GM12878 (cell line): Measurements from ENCODE around the gene ITSN2. TPM values are rescaled to one million over a fixed set of nuclear protein-coding genes. Genes with fewer than 3 reads are reported as not detected.

Source experiments
- ATAC-seq: fragments of 200-7000 bp; cut with Tn5 transposase; 3 replicates; pipeline ENCODE4 v1.9.1; 2020; ENCODE audit warnings: mild to moderate bottlenecking, moderate library complexity
- BruUV-seq: library from RNA; stranded (reverse); fragments of 400-500 nt; replicated peaks from 2 replicates; lab custom pipeline; 2021; lab: Mats Ljungman, UMichigan
- CTCF ChIA-PET: fragments of 300-600 bp; sonication (Branson Sonifier 250); formaldehyde crosslinking; extraction: SDS; loops from one replicate; lab custom pipeline; 2021; ENCODE audit warnings: inconsistent platforms; lab: Yijun Ruan, JAX
- POLR2A ChIA-PET: fragments of 350-600 bp; formaldehyde crosslinking; extraction: SDS; loops from one replicate; lab custom pipeline; 2021; ENCODE audit warnings: inconsistent platforms; lab: Charles Lee
- RAD21 ChIA-PET: fragments of 300-600 bp; sonication (Branson Sonifier 250); formaldehyde crosslinking; loops from one replicate; lab custom pipeline; 2023; ENCODE audit warnings: antibody characterized with exemption; ENCODE audit not compliant: unreplicated experiment; lab: Charles Lee
- SMC1A ChIA-PET: fragments of 300-600 bp; sonication (Branson Sonifier 250); formaldehyde crosslinking; loops from one replicate; lab custom pipeline; 2023; ENCODE audit not compliant: unreplicated experiment, uncharacterized antibody; lab: Charles Lee
- DNase-seq: peaks from one replicate; pipeline ENCODE4 v3.0.0-alpha.2; 2011; ENCODE audit warnings: low read depth, low spot score
- FAIRE-seq: peaks from 3 replicates; lab custom pipeline; 2011; peaks lifted over from hg19 to GRCh38; lab: Jason Lieb, UNC
- H2AFZ ChIP-seq: 2 replicates; pipeline ENCODE4 v1.6.0; 2011; ENCODE audit warnings: low read depth, low read length, control low read depth; ENCODE audit not compliant: control insufficient read depth
- H3K27ac ChIP-seq: 2 replicates; pipeline ENCODE4 v1.5.1; 2011; ENCODE audit warnings: control low read depth; ENCODE audit not compliant: control insufficient read depth, insufficient read depth
- H3K27me3 ChIP-seq, 2 experiments: replicated peaks in 1 of 2; 2 replicates each; pipeline versions ENCODE4 v1.6.0 to v1.6.1; 2011; ENCODE audit warnings: low read length in 1 of 2; ENCODE audit not compliant: control insufficient read depth in 2 of 2, insufficient read depth in 2 of 2
- H3K36me3 ChIP-seq, 2 experiments: 2 replicates each; pipeline ENCODE4 v1.5.1; 2011; ENCODE audit warnings: low read length in 1 of 2; ENCODE audit not compliant: control insufficient read depth in 2 of 2, insufficient read depth in 2 of 2
- H3K4me1 ChIP-seq: 2 replicates; pipeline ENCODE4 v1.6.1; 2011; ENCODE audit warnings: mild to moderate bottlenecking, low read length, moderate library complexity, mixed read lengths; ENCODE audit not compliant: control insufficient read depth, insufficient read depth
- H3K4me2 ChIP-seq: 2 replicates; pipeline ENCODE4 v1.6.0; 2011; ENCODE audit warnings: control low read depth; ENCODE audit not compliant: control insufficient read depth, insufficient read depth
- H3K4me3 ChIP-seq: fragments of 200-600 bp; sonication (generic); 2 replicates; pipeline ENCODE4 v1.5.1; 2016
- H3K79me2 ChIP-seq: 2 replicates; pipeline ENCODE4 v1.6.0; 2011; ENCODE audit warnings: low read length; ENCODE audit not compliant: control insufficient read depth, insufficient read depth
- H3K9ac ChIP-seq: 2 replicates; pipeline ENCODE4 v1.8.0; 2011; ENCODE audit warnings: low read length, control low read depth, mixed read lengths; ENCODE audit not compliant: control insufficient read depth, insufficient read depth
- H3K9me3 ChIP-seq: replicated peaks from 3 replicates; pipeline ENCODE4 v1.5.1; 2011; ENCODE audit warnings: mild to moderate bottlenecking, low read length; ENCODE audit not compliant: control insufficient read depth, insufficient read depth
- H4K20me1 ChIP-seq: 2 replicates; pipeline ENCODE4 v1.6.0; 2011; ENCODE audit not compliant: control insufficient read depth, insufficient read depth
- CBFB ChIP-seq: IDR thresholded peaks from 2 replicates; pipeline ENCODE4 v1.6.1; 2016; ENCODE audit warnings: antibody characterized with exemption, low read depth
- CREM ChIP-seq: IDR thresholded peaks from 2 replicates; pipeline ENCODE4 v1.6.1; 2014; ENCODE audit warnings: antibody characterized with exemption, low read depth
- EED ChIP-seq: sonication (generic); IDR thresholded peaks from 2 replicates; pipeline ENCODE4 v1.6.1; 2016; ENCODE audit warnings: antibody characterized with exemption, low read depth
- MXI1 ChIP-seq: fragments of 150-350 bp; IDR thresholded peaks from 2 replicates; pipeline ENCODE4 v1.6.1; 2011; ENCODE audit warnings: low read depth, mild to moderate bottlenecking, inconsistent platforms, low read length, improper control_type of control experiment
- MYB ChIP-seq: fragments of 150-350 bp; IDR thresholded peaks from 2 replicates; pipeline ENCODE4 v1.6.1; 2014; ENCODE audit warnings: mild to moderate bottlenecking, low read depth, low read length, borderline replicate concordance
- PAX5 ChIP-seq: IDR thresholded peaks from 2 replicates; pipeline ENCODE4 v1.6.1; 2011; ENCODE audit warnings: low read depth, low read length, borderline replicate concordance
- SMAD1 ChIP-seq: fragments of 450-650 bp; IDR thresholded peaks from 2 replicates; pipeline ENCODE4 v1.6.1; 2018; ENCODE audit warnings: mild to moderate bottlenecking, low read depth; ENCODE audit not compliant: partially characterized antibody
- STAT1 ChIP-seq: fragments of 450-650 bp; conservative IDR thresholded peaks from 2 replicates; pipeline ENCODE4 v1.6.1; 2014; ENCODE audit warnings: antibody characterized with exemption, mild to moderate bottlenecking
- ZBED1 ChIP-seq: IDR thresholded peaks from 2 replicates; pipeline ENCODE4 v1.6.1; 2016; ENCODE audit warnings: borderline replicate concordance
- ZNF207 ChIP-seq: fragments of 450-650 bp; IDR thresholded peaks from 2 replicates; pipeline ENCODE4 v1.6.1; 2014; ENCODE audit warnings: antibody characterized with exemption, mild to moderate bottlenecking, borderline replicate concordance
- ZNF24 ChIP-seq: fragments of 450-650 bp; IDR thresholded peaks from 2 replicates; pipeline ENCODE4 v1.6.1; 2017; ENCODE audit warnings: antibody characterized with exemption, mild to moderate bottlenecking
- WGBS: methylation state at CpG from one replicate; pipeline ENCODE4 v1.1.6; 2016; ENCODE audit warnings: low lambda C conversion rate; ENCODE audit not compliant: insufficient replicate concordance, insufficient coverage; ENCODE audit errors: missing lambda C conversion rate; 5-methylcytosine and 5-hydroxymethylcytosine counted together
- in situ Hi-C: fragments of 300-500 bp; cut with MboI; formaldehyde crosslinking; loops from 9 replicates; pipeline ENCODE4 v1.14.3; 2018; ENCODE audit warnings: mixed read lengths
- intact Hi-C: fragments of 100-400 bp; cut with micrococcal nuclease; formaldehyde crosslinking; loops from one replicate; pipeline ENCODE4 v1.14.2; 2022; ENCODE audit not compliant: unreplicated experiment
- polyA plus RNA-seq, 11 experiments: library from polyadenylated mRNA; depleted of rRNA in 4 of 11; unstranded in 6 of 11; stranded (reverse) in 5 of 11; fragments of >200 nt; fragmentation: Nextera tagmentation in 4 of 11; fragmentation: Illumina TruSeq in 1 of 11; extraction: Ambion mirVana in 4 of 11; extraction: Trizol in 1 of 11; gene quantifications; 1 replicate in 1 of 11; 2 replicates in 10 of 11; pipeline versions ENCODE4 v1.2.1 to v1.2.3, GENCODE V29; 2011 to 2016; ENCODE audit warnings: inconsistent platforms in 2 of 11, missing spikeins in 2 of 11, low read depth in 1 of 11
- total RNA-seq, 4 experiments: library from RNA; depleted of rRNA in 3 of 4; stranded (reverse); fragments of >200 nt in 3 of 4; fragmentation: Illumina TruSeq in 1 of 4; extraction: Trizol in 1 of 4; gene quantifications; 2 replicates each; pipeline versions ENCODE4 v1.2.1 to v1.2.3, GENCODE V29; 2013 to 2021
- TF ChIP-seq, protein P1 (sequence below): IDR thresholded peaks from 2 replicates; pipeline ENCODE4 v1.6.1; 2011; ENCODE audit warnings: low read depth, mild to moderate bottlenecking, low read length, moderate library complexity, borderline replicate concordance; ENCODE audit errors: extremely low read depth
- TF ChIP-seq, protein P2 (sequence below): fragments of 450-650 bp; IDR thresholded peaks from 2 replicates; pipeline ENCODE4 v1.6.1; 2018; ENCODE audit warnings: borderline replicate concordance, mild to moderate bottlenecking; ENCODE audit not compliant: partially characterized antibody

Gene ITSN2
- total and polyA plus RNA-seq, 10 of the 15 experiments (the other 5 are each of a cell fraction or from before 2014, with no cell fraction given): 20.5 to 80.0 (median 54.7) TPM

DNA sequence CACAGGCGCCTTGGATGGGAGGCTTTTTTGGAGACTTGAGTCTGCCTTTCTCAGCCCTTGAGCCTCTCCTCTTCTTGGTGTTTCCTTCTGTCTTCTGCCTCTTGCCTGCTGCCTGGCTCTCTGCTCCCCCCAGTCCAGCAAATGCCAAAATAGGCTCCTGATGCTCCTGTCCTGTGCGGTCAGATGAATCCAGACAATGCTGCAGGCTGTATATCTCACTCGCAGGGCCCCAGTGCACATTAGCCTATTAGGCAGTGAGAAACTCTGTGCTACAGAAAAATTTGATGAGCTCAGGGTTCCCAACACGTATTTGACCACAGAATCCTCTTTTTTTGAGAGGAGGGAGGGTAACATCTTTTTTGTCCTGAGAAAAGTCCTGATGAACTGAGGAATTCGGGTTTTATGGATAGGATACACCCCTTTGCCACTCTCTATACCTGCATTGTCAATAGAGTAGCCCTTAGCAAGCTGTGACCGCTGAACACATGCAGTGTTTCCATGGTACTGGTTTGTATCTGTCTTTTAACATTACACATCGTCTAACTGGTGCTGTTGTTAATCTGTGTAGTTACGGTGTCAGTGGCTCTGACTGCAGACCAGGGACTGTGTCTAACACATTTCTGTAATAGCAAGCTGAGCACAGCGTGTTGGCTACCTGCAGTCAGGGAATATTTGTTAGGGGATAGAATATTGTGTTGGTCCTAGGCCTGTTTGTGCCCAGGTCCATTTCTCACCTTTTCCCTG lies 134.7 kb downstream of the ITSN2 start:
- POLR2A ChIA-PET: no interaction called here
- H3K27ac ChIP-seq: no peak overlapping the region
- no peak for TF ChIP-seq SMAD1
- no peak for TF ChIP-seq PAX5
- no peak for TF ChIP-seq ZNF207
- TF ChIP-seq CBFB: no peak
- TF ChIP-seq MYB: no peak
- H3K9ac ChIP-seq: no peak overlapping the region
- intact Hi-C loops (no loop called here), in situ Hi-C loops (no loop called here)
- H4K20me1 ChIP-seq: no peaks in the 10 kb centered on the region
- no peaks in the 10 kb centered on the region for H3K79me2 ChIP-seq
- no peak overlapping the region for H2AFZ ChIP-seq
- BruUV-seq: no TSS peak
- H3K4me2 ChIP-seq: no peak overlapping the region
- DNase-seq (no peak), FAIRE-seq (no peak), ATAC-seq (no peak)
- RAD21 ChIA-PET: no interaction called here
- no peaks in the 10 kb centered on the region for H3K9me3 ChIP-seq
- WGBS: 80% methylated on average over 9 of the region's 9 CpGs
- CTCF ChIA-PET: interaction anchor here (1.4 kb wide), 2 partner anchors 117 to 157 kb away, joined by 3 read pairs; no protein-coding TSS in a partner anchor
- no peak overlapping the region for H3K4me3 ChIP-seq
- H3K27me3 ChIP-seq: no peaks in the 10 kb centered on the region
- no peaks in the 10 kb centered on the region; a peak in 1 of 4 replicates for H3K36me3 ChIP-seq
- SMC1A ChIA-PET: interaction anchor here (0.7 kb wide), 1 partner anchor 15 kb away, joined by 3 read pairs; no protein-coding TSS in a partner anchor
- no peaks in the 10 kb centered on the region for H3K4me1 ChIP-seq

DNA sequence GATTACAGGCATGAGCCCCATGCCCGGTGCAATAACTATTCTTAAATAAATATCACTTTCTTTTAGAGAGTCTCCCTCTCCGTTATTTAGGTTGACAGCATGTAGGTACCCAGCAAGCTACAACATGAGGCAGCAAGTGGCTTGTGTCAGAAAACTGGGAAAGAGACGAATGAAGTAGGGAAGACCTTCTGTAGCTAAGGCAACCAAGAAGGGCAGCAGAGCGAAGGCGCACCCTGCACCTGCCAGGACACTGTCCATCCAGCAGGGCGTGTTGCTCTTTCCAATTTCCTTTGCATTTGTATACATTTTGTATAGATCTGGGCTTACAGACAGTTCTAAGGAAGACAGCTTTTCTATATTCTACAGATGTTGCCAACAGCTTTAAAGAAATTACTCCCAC lies 137.4 kb downstream of the ITSN2 start:
- WGBS: 92% methylated on average over 6 of the region's 6 CpGs
- Histone ChIP-seq H4K20me1 (no peaks in the 10 kb centered on the region), H3K4me1 (no peaks in the 10 kb centered on the region), H3K79me2 (no peaks in the 10 kb centered on the region), H3K9me3 (no peaks in the 10 kb centered on the region), H3K27me3 (no peaks in the 10 kb centered on the region), H3K4me2 (no peak overlapping the region), H3K4me3 (no peak overlapping the region), H3K9ac (no peak overlapping the region), H2AFZ (no peak overlapping the region), H3K36me3 (peaks cover 0 to 8% of the 10 kb centered on the region in 2 experiments; a peak in 1 of 4 replicates), H3K27ac (no peak overlapping the region)
- no TSS peak for BruUV-seq
- in situ Hi-C loops (no loop called here), intact Hi-C loops (no loop called here)
- ChIA-PET CTCF (no interaction called here), RAD21 (no interaction called here), POLR2A (interaction anchor here (0.5 kb wide), 1 partner anchor 274 kb away, joined by 4 read pairs; no protein-coding TSS in a partner anchor), SMC1A (no interaction called here)
- no peak for FAIRE-seq
- ATAC-seq: no peak
- DNase-seq: no peak
- TF ChIP-seq CREM: no peak
- TF ChIP-seq ZBED1: no peak
- TF ChIP-seq, protein P1, sequence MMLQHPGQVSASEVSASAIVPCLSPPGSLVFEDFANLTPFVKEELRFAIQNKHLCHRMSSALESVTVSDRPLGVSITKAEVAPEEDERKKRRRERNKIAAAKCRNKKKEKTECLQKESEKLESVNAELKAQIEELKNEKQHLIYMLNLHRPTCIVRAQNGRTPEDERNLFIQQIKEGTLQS: no peak
- TF ChIP-seq MXI1: no peak
- TF ChIP-seq, protein P2, sequence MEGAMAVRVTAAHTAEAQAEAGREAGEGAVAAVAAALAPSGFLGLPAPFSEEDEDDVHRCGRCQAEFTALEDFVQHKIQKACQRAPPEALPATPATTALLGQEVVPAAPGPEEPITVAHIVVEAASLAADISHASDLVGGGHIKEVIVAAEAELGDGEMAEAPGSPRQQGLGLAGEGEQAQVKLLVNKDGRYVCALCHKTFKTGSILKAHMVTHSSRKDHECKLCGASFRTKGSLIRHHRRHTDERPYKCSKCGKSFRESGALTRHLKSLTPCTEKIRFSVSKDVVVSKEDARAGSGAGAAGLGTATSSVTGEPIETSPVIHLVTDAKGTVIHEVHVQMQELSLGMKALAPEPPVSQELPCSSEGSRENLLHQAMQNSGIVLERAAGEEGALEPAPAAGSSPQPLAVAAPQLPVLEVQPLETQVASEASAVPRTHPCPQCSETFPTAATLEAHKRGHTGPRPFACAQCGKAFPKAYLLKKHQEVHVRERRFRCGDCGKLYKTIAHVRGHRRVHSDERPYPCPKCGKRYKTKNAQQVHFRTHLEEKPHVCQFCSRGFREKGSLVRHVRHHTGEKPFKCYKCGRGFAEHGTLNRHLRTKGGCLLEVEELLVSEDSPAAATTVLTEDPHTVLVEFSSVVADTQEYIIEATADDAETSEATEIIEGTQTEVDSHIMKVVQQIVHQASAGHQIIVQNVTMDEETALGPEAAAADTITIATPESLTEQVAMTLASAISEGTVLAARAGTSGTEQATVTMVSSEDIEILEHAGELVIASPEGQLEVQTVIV: no peak
- TF ChIP-seq ZNF24: no peak
- TF ChIP-seq EED: no peak
- no peak for TF ChIP-seq STAT1
